Fibroblast of lung (primary cell): Measurements from ENCODE around the gene ZNF511. TPM values are rescaled to one million over a fixed set of nuclear protein-coding genes. Genes with fewer than 3 reads are reported as not detected.

ENCODE experiments used
- DNase-seq, 2 donors: peaks; one replicate each; pipeline versions ENCODE4 v3.0.0 to v3.0.0-alpha.2; 2010; ENCODE audit warnings: low read depth in 2 of 2
- H2AFZ ChIP-seq: 2 replicates; pipeline ENCODE4 v1.5.1; 2012; ENCODE audit warnings: low read length, control low read depth, inconsistent platforms
- H3K27ac ChIP-seq: 2 replicates; pipeline ENCODE4 v1.5.1; 2011; ENCODE audit warnings: low read length, control low read depth; ENCODE audit not compliant: insufficient read depth
- H3K27me3 ChIP-seq: 2 replicates; pipeline ENCODE4 v1.5.1; 2011; ENCODE audit warnings: mild to moderate bottlenecking, low read length; ENCODE audit not compliant: control insufficient read depth, insufficient read depth
- H3K36me3 ChIP-seq: 2 replicates; pipeline ENCODE4 v1.5.1; 2011; ENCODE audit warnings: low read length; ENCODE audit not compliant: control insufficient read depth, insufficient read depth
- H3K4me1 ChIP-seq: 2 replicates; pipeline ENCODE4 v1.5.1; 2011; ENCODE audit warnings: low read length; ENCODE audit not compliant: control insufficient read depth, insufficient read depth; ENCODE audit errors: extremely low read depth
- H3K4me2 ChIP-seq: 2 replicates; pipeline ENCODE4 v1.5.1; 2011; ENCODE audit warnings: low read length, control low read depth; ENCODE audit not compliant: insufficient read depth; ENCODE audit errors: extremely low read depth
- H3K4me3 ChIP-seq, 4 experiments: fragments of 200-600 bp in 1 of 4; sonication (generic) in 1 of 4; replicated peaks in 1 of 4; 2 replicates each; pipeline ENCODE4 v1.5.1; 2011 to 2016; ENCODE audit warnings: low read length in 4 of 4, low read depth in 3 of 4, mild to moderate bottlenecking in 3 of 4, control low read depth in 2 of 4, inconsistent platforms in 1 of 4, mixed read lengths in 1 of 4; ENCODE audit not compliant: insufficient read depth in 1 of 4; ENCODE audit errors: control extremely low read depth in 1 of 4
- H3K79me2 ChIP-seq: 2 replicates; pipeline ENCODE4 v1.5.1; 2012; ENCODE audit warnings: mild to moderate bottlenecking, low read length, inconsistent platforms; ENCODE audit not compliant: control insufficient read depth, insufficient read depth
- H3K9ac ChIP-seq: 2 replicates; pipeline ENCODE4 v1.5.1; 2011; ENCODE audit warnings: mild to moderate bottlenecking, low read length, control low read depth; ENCODE audit not compliant: insufficient read depth
- H3K9me3 ChIP-seq: 2 replicates; pipeline ENCODE4 v1.5.1; 2012; ENCODE audit warnings: low read depth, low read length; ENCODE audit not compliant: control insufficient read depth, insufficient read depth
- H4K20me1 ChIP-seq: 2 replicates; pipeline ENCODE4 v1.5.1; 2011; ENCODE audit warnings: low read length; ENCODE audit not compliant: control insufficient read depth, insufficient read depth; ENCODE audit errors: extremely low read depth
- EZH2 ChIP-seq: IDR thresholded peaks from 2 replicates; pipeline ENCODE4 v1.5.1; 2012; ENCODE audit warnings: low read length, control low read depth, mild to moderate bottlenecking; ENCODE audit errors: missing control alignments
- polyA plus RNA-seq, 2 donors: library from polyadenylated mRNA; depleted of rRNA in 1 of 2; stranded (reverse) in 1 of 2; unstranded in 1 of 2; fragments of >200 nt; gene quantifications; 2 replicates each; pipeline ENCODE4 v1.2.1, GENCODE V29; 2011 to 2012; ENCODE audit warnings: missing spikeins in 1 of 2
- total RNA-seq: library from RNA; depleted of rRNA; stranded (reverse); fragments of >200 nt; gene quantifications from 2 replicates; pipeline ENCODE4 v1.2.1, GENCODE V29; 2014
- TF ChIP-seq, protein P1 (sequence below), 2 donors: IDR thresholded peaks in 1 of 2; conservative IDR thresholded peaks in 1 of 2; 1 replicate in 1 of 2; 2 replicates in 1 of 2; pipeline ENCODE4 v1.5.1; 2011 to 2012; ENCODE audit warnings: low read length in 2 of 2, control low read depth in 1 of 2, inconsistent platforms in 1 of 2, low read depth in 1 of 2, mild to moderate bottlenecking in 1 of 2

Gene ZNF511
- total and polyA plus RNA-seq, 2 donors (not counting 1 experiment from before 2014, with no cell fraction given), result 18.5 to 27.7 TPM

DNA sequence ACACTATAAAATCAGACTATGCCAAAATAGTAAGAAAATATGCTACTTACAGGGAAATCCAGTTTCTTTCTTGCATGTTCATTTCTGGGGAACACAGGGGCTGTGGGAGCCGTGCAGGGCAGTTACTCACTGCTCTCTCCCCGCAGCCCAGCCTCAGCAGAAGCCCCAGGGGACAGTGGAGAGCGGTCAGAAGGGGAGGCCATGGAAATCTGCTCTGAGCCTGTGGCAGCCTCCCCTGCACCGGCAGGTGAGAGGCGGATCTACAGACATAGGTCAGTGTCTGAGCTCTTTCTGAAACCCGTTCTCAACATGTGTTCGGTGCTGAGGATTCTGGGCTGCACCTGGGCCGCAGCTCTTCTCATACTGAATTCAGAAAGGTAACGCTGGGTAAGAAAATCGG, 2.9 kb downstream of the ZNF511 start:
- TF ChIP-seq EZH2, result no peak

DNA sequence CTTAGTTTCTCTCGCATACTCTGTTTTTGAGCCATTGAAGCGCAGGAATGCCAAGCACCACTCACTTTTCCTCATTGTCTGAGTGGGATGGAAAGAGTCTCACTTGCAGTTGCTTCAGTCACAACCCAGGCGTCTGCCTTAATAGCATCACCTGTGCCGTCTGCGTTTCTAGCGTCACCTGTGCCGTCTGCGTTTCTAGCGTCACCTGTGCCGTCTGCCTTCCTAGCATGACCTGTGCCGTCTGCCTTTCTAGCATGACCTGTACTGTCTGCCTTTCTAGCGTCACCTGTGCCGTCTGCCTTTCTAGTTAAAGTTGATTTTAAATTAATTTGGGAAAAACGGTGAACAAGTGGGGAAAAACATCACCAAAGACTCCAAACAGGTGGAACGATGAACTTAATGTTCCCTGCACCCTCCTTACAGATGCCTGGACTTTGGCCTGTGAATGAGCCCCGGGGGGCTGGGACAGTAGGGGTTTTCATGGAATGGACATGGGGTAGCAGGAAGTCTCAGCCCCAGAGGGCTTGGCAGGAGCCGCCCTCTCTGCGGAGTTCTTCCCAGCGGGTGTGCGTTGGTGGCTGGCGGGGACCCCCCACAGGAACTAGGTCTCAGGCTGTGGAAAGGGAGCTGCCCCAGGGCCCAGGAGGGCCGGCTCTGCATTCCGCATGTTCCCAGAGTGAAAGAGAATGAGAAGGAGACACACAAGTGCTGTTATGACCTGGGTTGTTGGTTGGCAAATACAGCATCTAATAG, 3.5 kb downstream of the ZNF511 start:
- H3K4me2 ChIP-seq, result no peak overlapping the region
- H3K9me3 ChIP-seq, result no peaks in the 10 kb centered on the region
- H4K20me1 ChIP-seq, result no peaks in the 10 kb centered on the region
- H3K27me3 ChIP-seq, result no peaks in the 10 kb centered on the region
- peaks cover 3% of the 10 kb centered on the region for H3K4me1 ChIP-seq
- no peak overlapping the region for H3K4me3 ChIP-seq
- peaks cover 3% of the 10 kb centered on the region for H3K36me3 ChIP-seq
- no peak overlapping the region for H3K9ac ChIP-seq
- H3K27ac ChIP-seq, result no peak overlapping the region
- H3K79me2 ChIP-seq, result peaks cover 13% of the 10 kb centered on the region
- TF ChIP-seq, protein P1, sequence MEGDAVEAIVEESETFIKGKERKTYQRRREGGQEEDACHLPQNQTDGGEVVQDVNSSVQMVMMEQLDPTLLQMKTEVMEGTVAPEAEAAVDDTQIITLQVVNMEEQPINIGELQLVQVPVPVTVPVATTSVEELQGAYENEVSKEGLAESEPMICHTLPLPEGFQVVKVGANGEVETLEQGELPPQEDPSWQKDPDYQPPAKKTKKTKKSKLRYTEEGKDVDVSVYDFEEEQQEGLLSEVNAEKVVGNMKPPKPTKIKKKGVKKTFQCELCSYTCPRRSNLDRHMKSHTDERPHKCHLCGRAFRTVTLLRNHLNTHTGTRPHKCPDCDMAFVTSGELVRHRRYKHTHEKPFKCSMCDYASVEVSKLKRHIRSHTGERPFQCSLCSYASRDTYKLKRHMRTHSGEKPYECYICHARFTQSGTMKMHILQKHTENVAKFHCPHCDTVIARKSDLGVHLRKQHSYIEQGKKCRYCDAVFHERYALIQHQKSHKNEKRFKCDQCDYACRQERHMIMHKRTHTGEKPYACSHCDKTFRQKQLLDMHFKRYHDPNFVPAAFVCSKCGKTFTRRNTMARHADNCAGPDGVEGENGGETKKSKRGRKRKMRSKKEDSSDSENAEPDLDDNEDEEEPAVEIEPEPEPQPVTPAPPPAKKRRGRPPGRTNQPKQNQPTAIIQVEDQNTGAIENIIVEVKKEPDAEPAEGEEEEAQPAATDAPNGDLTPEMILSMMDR (conservative IDR thresholded peaks at IDR 0.05 in 1 of 2, IDR thresholded peaks at IDR 0.05 in 1 of 2; ENCODE audit: low read depth in 1 of 2, low read length in 2 of 2), result no peak
- no peak for TF ChIP-seq EZH2
- no peak for DNase-seq
- H2AFZ ChIP-seq, result no peak overlapping the region

More for the DNA sequence above, 2.9 kb downstream of the ZNF511 start:
- no peak overlapping the region for H2AFZ ChIP-seq
- no peak overlapping the region for H3K27ac ChIP-seq
- H4K20me1 ChIP-seq, result no peaks in the 10 kb centered on the region
- no peak for DNase-seq
- H3K9me3 ChIP-seq, result no peaks in the 10 kb centered on the region
- no peaks in the 10 kb centered on the region for H3K27me3 ChIP-seq
- H3K4me2 ChIP-seq, result no peak overlapping the region
- H3K9ac ChIP-seq, result no peak overlapping the region
- peaks cover 3% of the 10 kb centered on the region for H3K36me3 ChIP-seq
- peaks cover 3% of the 10 kb centered on the region for H3K4me1 ChIP-seq
- H3K79me2 ChIP-seq, result peaks cover 19% of the 10 kb centered on the region
- H3K4me3 ChIP-seq, result no peak overlapping the region

DNA sequence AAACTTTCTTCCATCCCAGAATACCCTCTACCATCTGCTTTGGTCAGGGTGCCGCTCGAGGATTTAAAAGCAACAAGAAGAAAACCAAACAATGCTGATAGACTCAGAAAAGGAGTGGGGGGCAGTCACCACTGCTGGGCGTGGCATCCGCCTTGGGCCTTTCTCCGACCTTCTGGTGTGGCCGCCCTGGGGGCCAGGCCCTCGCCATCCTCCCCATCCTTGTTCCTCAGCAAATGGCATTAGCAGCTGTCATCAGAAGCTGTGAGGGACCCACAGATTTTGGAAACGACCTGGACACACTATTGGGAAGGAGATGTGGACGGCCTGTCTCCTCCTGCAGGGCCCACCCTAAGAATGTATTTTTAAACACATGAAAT, 4.0 kb downstream of the ZNF511 start:
- Histone ChIP-seq H3K27ac (no peak overlapping the region), H2AFZ (no peak overlapping the region), H3K4me2 (no peak overlapping the region), H3K9ac (no peak overlapping the region), H3K27me3 (no peaks in the 10 kb centered on the region), H3K9me3 (no peaks in the 10 kb centered on the region), H3K4me3 (no peak overlapping the region), H3K36me3 (peaks cover 3% of the 10 kb centered on the region), H3K4me1 (peaks cover 1% of the 10 kb centered on the region), H3K79me2 (peaks cover 7% of the 10 kb centered on the region), H4K20me1 (no peaks in the 10 kb centered on the region)
- no peak for TF ChIP-seq EZH2
- TF ChIP-seq, protein P1 (conservative IDR thresholded peaks at IDR 0.05 in 1 of 2, IDR thresholded peaks at IDR 0.05 in 1 of 2; ENCODE audit: low read depth in 1 of 2, low read length in 2 of 2), result no peak
- no peak for DNase-seq
